Ishikawa (cell line): Measurements from ENCODE around the gene HUS1.

Source experiments
- CEBPB ChIP-seq: IDR thresholded peaks from 2 replicates; pipeline ENCODE4 v1.6.1; 2012
- CREB1 ChIP-seq: IDR thresholded peaks from 2 replicates; pipeline ENCODE4 v1.6.1; 2012; ENCODE audit warnings: low read depth
- EGR1 ChIP-seq: IDR thresholded peaks from 2 replicates; pipeline ENCODE4 v1.6.1; 2012
- EP300 ChIP-seq: IDR thresholded peaks from 2 replicates; pipeline ENCODE4 v1.6.1; 2012; ENCODE audit warnings: borderline replicate concordance
- FOXM1 ChIP-seq: IDR thresholded peaks from 2 replicates; pipeline ENCODE4 v1.6.1; 2012; ENCODE audit warnings: low read depth, borderline replicate concordance
- NFIC ChIP-seq: IDR thresholded peaks from 2 replicates; pipeline ENCODE4 v1.6.1; 2012
- RAD21 ChIP-seq: IDR thresholded peaks from 2 replicates; pipeline ENCODE4 v1.6.1; 2012; ENCODE audit warnings: low read depth
- TAF1 ChIP-seq: IDR thresholded peaks from 2 replicates; pipeline ENCODE4 v1.6.1; 2012; ENCODE audit warnings: low read depth, mild to moderate bottlenecking
- TCF12 ChIP-seq: IDR thresholded peaks from 2 replicates; pipeline ENCODE4 v1.6.1; 2012; ENCODE audit warnings: low read depth
- TEAD4 ChIP-seq: IDR thresholded peaks from 2 replicates; pipeline ENCODE4 v1.6.1; 2012
- USF1 ChIP-seq: IDR thresholded peaks from 2 replicates; pipeline ENCODE4 v1.6.1; 2012
- YY1 ChIP-seq: IDR thresholded peaks from 2 replicates; pipeline ENCODE4 v1.6.1; 2012; ENCODE audit warnings: low read depth
- ZBTB7A ChIP-seq: IDR thresholded peaks from 2 replicates; pipeline ENCODE4 v1.6.1; 2012; ENCODE audit warnings: low read depth
- TF ChIP-seq, protein P1 (sequence below): IDR thresholded peaks from 2 replicates; pipeline ENCODE4 v1.6.1; 2012
- TF ChIP-seq, protein P2 (sequence below): IDR thresholded peaks from 2 replicates; pipeline ENCODE4 v1.6.1; 2012; ENCODE audit warnings: low read depth, mild to moderate bottlenecking

Gene HUS1

DNA sequence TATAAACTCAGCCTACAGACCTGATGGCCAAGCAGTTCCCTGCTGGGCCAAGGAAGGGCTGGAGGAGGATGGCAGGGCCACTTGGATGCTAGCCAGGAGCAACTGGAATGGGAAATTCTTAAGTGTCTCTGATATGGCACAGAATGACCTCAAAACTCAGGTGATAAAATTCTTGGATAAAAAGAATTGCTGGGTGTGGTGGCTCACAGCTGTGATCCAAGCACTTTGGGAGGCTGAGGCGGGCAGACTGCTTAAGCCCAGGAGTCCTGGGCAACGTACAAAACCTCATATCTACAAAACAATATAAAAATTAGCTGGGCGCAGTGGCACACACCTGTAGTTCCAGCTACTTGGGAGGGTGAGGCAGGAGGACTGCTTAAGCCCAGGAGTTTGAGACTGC, 17.2 kb downstream of the HUS1 start:
- TF ChIP-seq, protein P1, sequence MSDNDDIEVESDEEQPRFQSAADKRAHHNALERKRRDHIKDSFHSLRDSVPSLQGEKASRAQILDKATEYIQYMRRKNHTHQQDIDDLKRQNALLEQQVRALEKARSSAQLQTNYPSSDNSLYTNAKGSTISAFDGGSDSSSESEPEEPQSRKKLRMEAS: no peak
- TF ChIP-seq CREB1 (no peak), TCF12 (no peak), TAF1 (no peak), USF1 (no peak), YY1 (no peak), NFIC (peak; percentile 8; the same call in 1 of the 2 replicates)

DNA sequence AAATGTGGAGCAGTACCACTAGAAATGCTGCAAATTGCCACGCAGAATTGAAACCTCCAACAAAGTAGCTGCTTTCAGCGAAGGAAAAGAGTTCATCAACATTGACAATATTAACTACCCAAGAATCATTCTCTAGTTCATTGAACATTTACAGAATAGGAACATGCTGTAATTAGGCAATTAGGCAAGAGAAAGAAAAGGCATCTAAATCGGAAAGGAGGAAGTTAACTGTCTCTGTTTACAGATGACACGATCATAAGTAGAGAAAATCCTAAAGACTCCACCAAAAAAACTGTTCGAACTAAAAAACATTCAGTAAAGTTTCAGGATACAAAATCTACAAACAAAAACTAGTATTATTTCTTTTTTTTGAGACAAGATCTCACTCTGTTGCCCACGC, 22.3 kb downstream of the HUS1 start:
- TF ChIP-seq EGR1: no peak
- no peak for TF ChIP-seq EP300
- TF ChIP-seq TAF1: no peak
- no peak for TF ChIP-seq TCF12
- TF ChIP-seq, protein P1: no peak
- TF ChIP-seq, protein P2, sequence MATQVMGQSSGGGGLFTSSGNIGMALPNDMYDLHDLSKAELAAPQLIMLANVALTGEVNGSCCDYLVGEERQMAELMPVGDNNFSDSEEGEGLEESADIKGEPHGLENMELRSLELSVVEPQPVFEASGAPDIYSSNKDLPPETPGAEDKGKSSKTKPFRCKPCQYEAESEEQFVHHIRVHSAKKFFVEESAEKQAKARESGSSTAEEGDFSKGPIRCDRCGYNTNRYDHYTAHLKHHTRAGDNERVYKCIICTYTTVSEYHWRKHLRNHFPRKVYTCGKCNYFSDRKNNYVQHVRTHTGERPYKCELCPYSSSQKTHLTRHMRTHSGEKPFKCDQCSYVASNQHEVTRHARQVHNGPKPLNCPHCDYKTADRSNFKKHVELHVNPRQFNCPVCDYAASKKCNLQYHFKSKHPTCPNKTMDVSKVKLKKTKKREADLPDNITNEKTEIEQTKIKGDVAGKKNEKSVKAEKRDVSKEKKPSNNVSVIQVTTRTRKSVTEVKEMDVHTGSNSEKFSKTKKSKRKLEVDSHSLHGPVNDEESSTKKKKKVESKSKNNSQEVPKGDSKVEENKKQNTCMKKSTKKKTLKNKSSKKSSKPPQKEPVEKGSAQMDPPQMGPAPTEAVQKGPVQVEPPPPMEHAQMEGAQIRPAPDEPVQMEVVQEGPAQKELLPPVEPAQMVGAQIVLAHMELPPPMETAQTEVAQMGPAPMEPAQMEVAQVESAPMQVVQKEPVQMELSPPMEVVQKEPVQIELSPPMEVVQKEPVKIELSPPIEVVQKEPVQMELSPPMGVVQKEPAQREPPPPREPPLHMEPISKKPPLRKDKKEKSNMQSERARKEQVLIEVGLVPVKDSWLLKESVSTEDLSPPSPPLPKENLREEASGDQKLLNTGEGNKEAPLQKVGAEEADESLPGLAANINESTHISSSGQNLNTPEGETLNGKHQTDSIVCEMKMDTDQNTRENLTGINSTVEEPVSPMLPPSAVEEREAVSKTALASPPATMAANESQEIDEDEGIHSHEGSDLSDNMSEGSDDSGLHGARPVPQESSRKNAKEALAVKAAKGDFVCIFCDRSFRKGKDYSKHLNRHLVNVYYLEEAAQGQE: no peak
- TF ChIP-seq USF1: no peak

GRCh38 chr7:47956220-47956619, 23.2 kb downstream of the HUS1 start:
- TF ChIP-seq NFIC: no peak
- no peak for TF ChIP-seq TAF1
- TF ChIP-seq ZBTB7A: no peak
- TF ChIP-seq, protein P1: no peak
- TF ChIP-seq TCF12: no peak
- TF ChIP-seq, protein P2: no peak
- TF ChIP-seq FOXM1: no peak
- TF ChIP-seq EP300: no peak
- no peak for TF ChIP-seq EGR1
- no peak for TF ChIP-seq YY1
- no peak for TF ChIP-seq TEAD4
- TF ChIP-seq RAD21: no peak
- no peak for TF ChIP-seq USF1
- TF ChIP-seq CEBPB: no peak
- no peak for TF ChIP-seq CREB1

DNA sequence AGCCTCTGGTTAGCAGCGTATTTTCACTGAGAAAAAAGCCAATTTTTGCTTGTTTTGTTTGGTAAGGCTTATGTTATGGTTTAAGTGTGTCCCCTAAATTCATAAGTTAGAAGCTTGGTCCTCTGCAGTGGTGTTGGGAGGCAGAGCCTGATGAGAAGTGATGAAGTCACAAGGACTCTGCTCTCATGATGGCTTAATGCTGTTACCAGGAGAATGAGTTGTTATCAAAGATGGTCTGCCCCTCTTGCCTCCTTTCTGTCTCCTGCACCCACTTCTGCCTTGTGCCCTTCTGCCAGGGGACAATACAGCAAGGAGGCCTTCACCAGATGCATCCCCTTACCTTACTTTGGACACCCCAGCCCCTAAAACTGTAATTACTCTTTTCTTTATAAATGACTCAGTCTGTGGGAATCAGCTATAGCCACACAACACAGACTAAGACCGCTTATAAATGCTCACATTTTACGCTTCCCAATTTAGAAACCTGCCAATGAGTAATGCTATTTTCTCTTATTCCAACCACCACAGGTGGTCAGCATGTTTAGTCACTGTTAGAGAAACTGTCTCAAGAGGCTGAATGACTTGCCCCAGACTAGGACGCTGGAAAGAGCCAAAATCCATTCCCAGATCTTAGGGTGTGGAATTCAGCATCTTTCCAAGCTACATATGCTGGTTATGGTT, 25.0 kb downstream of the HUS1 start:
- TF ChIP-seq FOXM1 (no peak), NFIC (no peak), RAD21 (no peak)
- TF ChIP-seq, protein P2: no peak
